ENCODE results near the gene DNAJB1.
A peak's percentile ranks its signal among the peaks of the same experiment; 100 is the strongest.
"Not testable (repeated sequence)": the region's sequence is repeated elsewhere in the genome, so short reads cannot be mapped to it uniquely, and the experiment has no call there.

Gene DNAJB1

GRCh38 chr19:14544047-14544446, 25.9 kb upstream of the DNAJB1 start:
- Mint-ChIP-seq H3K4me3 (no peak overlapping the region), H3K36me3 (peaks cover 8 to 21% of the 10 kb centered on the region in 2 donors), H3K4me1 (peaks cover 18 to 36% of the 10 kb centered on the region in 2 donors), H3K27ac (no peak overlapping the region), H3K9me3 (no peaks in the 10 kb centered on the region), H3K27me3 (no peaks in the 10 kb centered on the region)
- ATAC-seq (replicated peaks) (no peak), DNase-seq (no peak)

- Mint-ChIP-seq H3K4me3 (no peak overlapping the region), H3K4me1 (peaks cover 18 to 36% of the 10 kb centered on the region in 2 donors), H3K36me3 (peaks cover 8 to 15% of the 10 kb centered on the region in 2 donors), H3K27me3 (no peaks in the 10 kb centered on the region), H3K9me3 (no peaks in the 10 kb centered on the region), H3K27ac (no peak overlapping the region)
- DNase-seq (no peak), ATAC-seq (replicated peaks) (peak; percentile 66 to 77)
Observed at GRCh38 chr19:14542711-14543328, 24.6 kb upstream of the DNAJB1 start.

DNA sequence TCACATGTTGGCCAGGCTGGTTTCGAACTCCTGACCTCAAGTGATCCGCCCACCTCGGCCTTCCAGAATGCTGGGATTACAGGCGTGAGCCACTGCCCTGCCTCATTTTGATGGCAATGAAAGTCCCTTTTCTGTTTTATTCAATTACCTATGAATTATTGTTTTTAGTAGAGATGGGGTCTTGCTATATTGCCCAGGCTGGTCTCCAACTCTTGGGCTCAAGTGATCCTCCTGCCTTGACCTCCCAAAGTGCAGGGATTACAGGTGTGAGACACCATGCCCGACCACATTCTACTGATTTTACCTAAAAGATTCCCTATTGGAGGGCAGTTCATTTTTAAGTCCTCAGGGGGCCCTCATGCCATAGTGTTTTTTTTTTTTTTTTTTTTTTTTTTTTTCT, 23.8 kb upstream of the DNAJB1 start:
- not testable (repeated sequence) for H3K4me3 Mint-ChIP-seq

DNA sequence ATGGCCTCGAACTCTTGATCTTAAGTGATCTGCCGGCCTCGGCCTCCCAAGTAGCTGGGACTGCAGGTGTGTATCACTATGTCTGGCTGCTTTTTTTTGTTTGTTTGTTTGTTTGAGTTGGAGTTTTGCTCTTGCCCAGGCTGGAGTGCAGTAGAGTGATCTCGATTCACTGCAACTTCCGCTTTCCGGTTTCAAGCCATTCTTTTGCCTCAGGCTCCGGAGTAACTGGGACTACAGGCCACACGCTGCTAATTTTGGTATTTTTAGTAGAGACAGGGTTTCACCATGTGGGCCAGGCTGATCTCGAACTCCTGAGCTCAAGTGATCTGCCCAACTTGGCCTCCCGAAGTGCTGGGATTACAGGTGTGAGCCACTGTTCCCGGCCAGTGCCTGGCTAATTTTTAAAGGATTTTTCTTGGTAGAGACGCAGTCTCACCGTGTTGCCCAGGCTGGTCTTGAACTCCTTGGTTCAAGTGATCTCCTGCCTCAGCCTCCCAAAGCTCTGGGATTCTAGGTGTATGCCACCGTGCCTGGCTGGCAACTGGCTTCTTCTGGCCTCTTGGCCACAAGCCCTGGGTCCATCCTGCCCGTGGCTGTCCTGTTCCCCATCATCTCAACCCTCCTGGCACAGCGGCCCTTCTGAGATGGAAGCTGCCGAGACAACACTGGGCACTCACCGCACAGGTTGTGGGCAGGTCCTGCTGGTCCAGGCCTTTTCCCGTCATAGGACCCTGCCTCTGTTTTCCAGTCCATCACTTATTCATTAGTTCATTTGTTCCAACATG, 22.7 kb upstream of the DNAJB1 start:
- Mint-ChIP-seq H3K4me3 (no peak overlapping the region), H3K27ac (no peak overlapping the region), H3K4me1 (peaks cover 23 to 38% of the 10 kb centered on the region in 2 donors), H3K27me3 (no peaks in the 10 kb centered on the region), H3K9me3 (no peaks in the 10 kb centered on the region), H3K36me3 (peaks cover 6 to 15% of the 10 kb centered on the region in 2 donors)
- ATAC-seq (replicated peaks) (no peak), DNase-seq (no peak)

More for the DNA sequence above, 23.8 kb upstream of the DNAJB1 start:
- DNase-seq; H3K27ac Mint-ChIP-seq; ATAC-seq (replicated peaks); H3K27me3 Mint-ChIP-seq; H3K9me3 Mint-ChIP-seq: not testable (repeated sequence)
- Mint-ChIP-seq H3K36me3 (peaks cover 6 to 15% of the 10 kb centered on the region in 2 donors), H3K4me1 (peaks cover 18 to 36% of the 10 kb centered on the region in 2 donors)

GRCh38 chr19:14536926-14537692, 18.9 kb upstream of the DNAJB1 start:
- H3K27ac Mint-ChIP-seq, result no peak overlapping the region
- ATAC-seq (replicated peaks) (peak in 1 of 2 donors; percentile 18), DNase-seq (no peak)
- no peak overlapping the region for H3K4me3 Mint-ChIP-seq
- peaks cover 6 to 10% of the 10 kb centered on the region in 2 donors for H3K36me3 Mint-ChIP-seq
- H3K27me3 Mint-ChIP-seq, result no peaks in the 10 kb centered on the region
- no peaks in the 10 kb centered on the region for H3K9me3 Mint-ChIP-seq
- peaks cover 14 to 18% of the 10 kb centered on the region in 2 donors for H3K4me1 Mint-ChIP-seq

- Mint-ChIP-seq H3K36me3 (peaks cover 0 to 1% of the 10 kb centered on the region in 2 donors), H3K4me1 (peaks cover 10 to 33% of the 10 kb centered on the region in 2 donors), H3K4me3 (no peak overlapping the region), H3K9me3 (no peaks in the 10 kb centered on the region), H3K27ac (no peak overlapping the region), H3K27me3 (no peaks in the 10 kb centered on the region)
- no peak for ATAC-seq (replicated peaks)
- no peak for DNase-seq
Observed at GRCh38 chr19:14533450-14533849, 15.3 kb upstream of the DNAJB1 start.

GRCh38 chr19:14530506-14530905, 12.3 kb upstream of the DNAJB1 start:
- no peak for ATAC-seq (replicated peaks)
- H3K27me3 Mint-ChIP-seq, result no peaks in the 10 kb centered on the region
- no peaks in the 10 kb centered on the region for H3K9me3 Mint-ChIP-seq
- peak overlapping the region; percentile 9 to 52 for H3K4me3 Mint-ChIP-seq
- no peak for DNase-seq
- peaks cover 0 to 1% of the 10 kb centered on the region in 2 donors for H3K36me3 Mint-ChIP-seq
- no peak overlapping the region for H3K27ac Mint-ChIP-seq
- H3K4me1 Mint-ChIP-seq, result peaks cover 6 to 27% of the 10 kb centered on the region in 2 donors

DNA sequence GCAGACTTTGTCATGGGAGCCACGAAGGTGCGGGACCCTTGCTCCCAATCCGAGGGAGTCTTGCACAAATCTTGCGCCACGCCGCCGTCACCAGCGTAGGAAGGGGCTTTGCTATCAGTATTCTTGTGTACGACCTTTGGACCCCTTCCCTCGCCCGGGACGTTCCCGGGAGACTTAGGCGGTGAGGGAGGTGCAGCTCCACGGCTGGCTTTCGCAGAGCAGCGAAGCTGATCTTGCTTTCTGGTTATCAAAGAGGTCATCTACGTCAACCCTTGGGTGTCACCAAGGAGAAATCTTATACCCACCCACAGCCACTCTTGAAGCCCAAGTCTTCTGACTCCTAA, 11.8 kb upstream of the DNAJB1 start:
- H3K4me3 Mint-ChIP-seq, result peak overlapping the region; percentile 95 to 100

GRCh38 chr19:14529254-14530004, 11.2 kb upstream of the DNAJB1 start, which contains the start of gene TECR:
TSS of gene TECR (plus strand) at chr19:14529594. CDS start at chr19:14529697, 103 bp downstream.
- H3K27ac Mint-ChIP-seq, result peak within 1 kb of the TSS; percentile 99
- H3K9me3 Mint-ChIP-seq, result no peaks in the 10 kb centered on the region
- DNase-seq (peak; percentile 100), ATAC-seq (replicated peaks) (peak; percentile 95 to 97)
- H3K27me3 Mint-ChIP-seq, result no peaks in the 10 kb centered on the region
- H3K36me3 Mint-ChIP-seq, result peaks cover 0 to 1% of the 10 kb centered on the region in 2 donors
- peak within 1 kb of the TSS; percentile 95 to 100 for H3K4me3 Mint-ChIP-seq
- peaks cover 6 to 27% of the 10 kb centered on the region in 2 donors for H3K4me1 Mint-ChIP-seq

More for the DNA sequence above, 11.8 kb upstream of the DNAJB1 start:
- Mint-ChIP-seq H3K9me3 (no peaks in the 10 kb centered on the region), H3K27me3 (no peaks in the 10 kb centered on the region), H3K4me1 (peaks cover 6 to 27% of the 10 kb centered on the region in 2 donors), H3K36me3 (peaks cover 0 to 1% of the 10 kb centered on the region in 2 donors), H3K27ac (peak overlapping the region; percentile 99)
- DNase-seq, result no peak
- peak in 1 of 2 donors; percentile 11 for ATAC-seq (replicated peaks)

- Mint-ChIP-seq H3K4me1 (peaks cover 6 to 27% of the 10 kb centered on the region in 2 donors), H3K4me3 (peak overlapping the region; percentile 95 to 100), H3K27me3 (no peaks in the 10 kb centered on the region), H3K27ac (peak overlapping the region; percentile 99), H3K9me3 (no peaks in the 10 kb centered on the region), H3K36me3 (peaks cover 0 to 1% of the 10 kb centered on the region in 2 donors)
- DNase-seq (no peak), ATAC-seq (replicated peaks) (no peak)
Observed at GRCh38 chr19:14528419-14529253, 10.4 kb upstream of the DNAJB1 start.

DNA sequence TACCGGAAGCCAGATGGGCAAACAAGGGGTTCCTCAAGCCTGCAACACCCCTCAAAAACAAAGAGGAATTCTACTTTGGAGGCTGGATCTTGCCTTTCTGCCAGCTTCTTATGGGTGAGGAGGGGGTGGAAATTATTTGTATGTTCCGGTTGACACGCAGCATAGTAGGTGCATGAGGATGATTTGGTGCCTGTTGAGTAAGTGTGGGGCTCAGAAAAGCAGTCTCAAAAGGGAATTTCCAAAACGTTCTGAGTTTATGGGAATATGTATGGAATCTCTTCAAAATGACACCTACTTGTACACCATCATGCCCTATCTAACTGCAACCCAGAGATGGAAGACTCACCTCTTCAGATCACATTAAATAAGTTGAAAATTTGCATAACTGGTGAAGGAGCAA, 8.2 kb upstream of the DNAJB1 start:
- Mint-ChIP-seq H3K4me1 (peaks cover 16 to 33% of the 10 kb centered on the region in 2 donors), H3K4me3 (no peak overlapping the region), H3K27me3 (no peaks in the 10 kb centered on the region), H3K36me3 (peaks cover 0 to 1% of the 10 kb centered on the region in 2 donors), H3K9me3 (no peaks in the 10 kb centered on the region), H3K27ac (peak overlapping the region; percentile 17)
- DNase-seq (no peak), ATAC-seq (replicated peaks) (no peak)

DNA sequence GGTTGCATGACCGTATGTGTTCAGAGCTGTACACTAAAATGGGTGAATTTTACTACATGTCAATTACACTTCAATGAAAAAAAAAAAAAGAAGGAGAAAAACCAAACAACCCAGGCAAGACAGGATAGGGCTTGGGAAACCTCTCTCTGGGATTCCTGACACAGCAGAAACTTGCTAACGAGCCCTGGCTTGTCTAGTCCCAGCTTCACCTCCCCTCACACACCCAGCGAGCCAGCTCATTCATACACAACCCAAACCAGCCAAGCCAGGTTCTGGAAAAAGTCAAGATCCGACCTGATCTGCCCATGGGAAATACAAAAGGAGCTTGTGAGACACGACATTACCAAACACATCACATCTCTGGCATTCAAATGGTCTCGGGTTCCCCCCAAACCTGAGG, 7.5 kb upstream of the DNAJB1 start:
- ATAC-seq (replicated peaks), result no peak
- Mint-ChIP-seq H3K4me1 (peaks cover 15 to 28% of the 10 kb centered on the region in 2 donors), H3K9me3 (no peaks in the 10 kb centered on the region), H3K27me3 (no peaks in the 10 kb centered on the region), H3K27ac (no peak overlapping the region), H3K4me3 (no peak overlapping the region), H3K36me3 (peaks cover 0 to 1% of the 10 kb centered on the region in 2 donors)
- no peak for DNase-seq

- Mint-ChIP-seq H3K27ac (peak overlapping the region; percentile 31), H3K4me1 (peaks cover 30 to 52% of the 10 kb centered on the region in 2 donors), H3K27me3 (no peaks in the 10 kb centered on the region), H3K36me3 (peaks cover 17 to 21% of the 10 kb centered on the region in 2 donors), H3K4me3 (no peak overlapping the region), H3K9me3 (no peaks in the 10 kb centered on the region)
- DNase-seq (no peak), ATAC-seq (replicated peaks) (no peak)
Observed at GRCh38 chr19:14520543-14520942, 2.3 kb upstream of the DNAJB1 start.
